22Rv1 (cell line): ENCODE measurements around the gene INSIG1.

Source experiments
- ZFX ChIP-seq: fragments of 450-650 bp; IDR thresholded peaks from 2 replicates; pipeline ENCODE4 v1.6.1; 2017; ENCODE audit warnings: antibody characterized with exemption, borderline replicate concordance
- TF ChIP-seq, protein P1 (sequence below): fragments of 450-650 bp; IDR thresholded peaks from 2 replicates; pipeline ENCODE4 v1.5.1; 2017; ENCODE audit warnings: mild to moderate bottlenecking

DNA sequence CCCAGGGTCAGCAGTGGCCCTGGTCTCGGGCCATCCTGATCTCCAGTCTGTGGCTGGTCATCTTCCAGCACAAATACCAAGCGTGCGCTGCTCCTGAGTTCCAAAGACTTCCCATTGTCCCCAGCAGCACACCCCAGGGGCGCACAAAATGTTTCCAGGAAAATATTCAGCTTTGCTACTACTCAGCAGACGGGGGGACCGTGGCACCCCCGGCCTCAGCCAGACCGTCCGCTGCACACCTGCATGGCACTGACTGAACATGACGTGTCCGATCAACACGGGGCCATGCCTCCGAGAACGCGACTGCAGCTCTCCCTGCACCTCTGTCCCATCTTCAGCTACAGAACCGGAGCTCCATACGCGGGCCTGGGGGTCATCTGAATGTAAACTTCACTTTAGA is 9.6 kb upstream of the INSIG1 start:
- TF ChIP-seq, protein P1, sequence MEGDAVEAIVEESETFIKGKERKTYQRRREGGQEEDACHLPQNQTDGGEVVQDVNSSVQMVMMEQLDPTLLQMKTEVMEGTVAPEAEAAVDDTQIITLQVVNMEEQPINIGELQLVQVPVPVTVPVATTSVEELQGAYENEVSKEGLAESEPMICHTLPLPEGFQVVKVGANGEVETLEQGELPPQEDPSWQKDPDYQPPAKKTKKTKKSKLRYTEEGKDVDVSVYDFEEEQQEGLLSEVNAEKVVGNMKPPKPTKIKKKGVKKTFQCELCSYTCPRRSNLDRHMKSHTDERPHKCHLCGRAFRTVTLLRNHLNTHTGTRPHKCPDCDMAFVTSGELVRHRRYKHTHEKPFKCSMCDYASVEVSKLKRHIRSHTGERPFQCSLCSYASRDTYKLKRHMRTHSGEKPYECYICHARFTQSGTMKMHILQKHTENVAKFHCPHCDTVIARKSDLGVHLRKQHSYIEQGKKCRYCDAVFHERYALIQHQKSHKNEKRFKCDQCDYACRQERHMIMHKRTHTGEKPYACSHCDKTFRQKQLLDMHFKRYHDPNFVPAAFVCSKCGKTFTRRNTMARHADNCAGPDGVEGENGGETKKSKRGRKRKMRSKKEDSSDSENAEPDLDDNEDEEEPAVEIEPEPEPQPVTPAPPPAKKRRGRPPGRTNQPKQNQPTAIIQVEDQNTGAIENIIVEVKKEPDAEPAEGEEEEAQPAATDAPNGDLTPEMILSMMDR: no peak
- TF ChIP-seq ZFX: no peak
